Kidney (tissue), 14 donors: ENCODE measurements around the gene AIMP1. TPM values are rescaled to one million over a fixed set of nuclear protein-coding genes. Genes with fewer than 3 reads are reported as not detected.
"Not testable (repeated sequence)": the region's sequence is repeated elsewhere in the genome, so short reads cannot be mapped to it uniquely, and the experiment has no call there.

Experiments
- DNase-seq, 5 donors: peaks; one replicate each; pipeline ENCODE4 v3.0.0-alpha.2; 2013 to 2020
- FAIRE-seq: peaks from 2 replicates; lab custom pipeline; 2012; peaks lifted over from hg19 to GRCh38; lab: Jason Lieb, UNC
- H3K27ac ChIP-seq, 2 donors: one replicate each; pipeline ENCODE4 v1.7.0; 2013; ENCODE audit warnings: low read depth in 2 of 2, low read length in 2 of 2, inconsistent platforms in 1 of 2
- H3K27me3 ChIP-seq: one replicate; pipeline ENCODE4 v1.7.1; 2013; ENCODE audit warnings: low read length, inconsistent platforms; ENCODE audit not compliant: control insufficient read depth, insufficient read depth
- H3K36me3 ChIP-seq, 3 donors: one replicate each; pipeline versions ENCODE4 v1.7.0 to v1.7.1; 2013; ENCODE audit warnings: low read length in 3 of 3, control low read depth in 1 of 3, inconsistent platforms in 1 of 3; ENCODE audit not compliant: insufficient read depth in 3 of 3, control insufficient read depth in 2 of 3
- H3K4me1 ChIP-seq, 3 donors: one replicate each; pipeline versions ENCODE4 v1.7.0 to v1.7.1; 2013; ENCODE audit warnings: low read length in 3 of 3, inconsistent platforms in 1 of 3, low read depth in 1 of 3; ENCODE audit not compliant: control insufficient read depth in 2 of 3, insufficient read depth in 2 of 3
- H3K4me3 ChIP-seq, 3 donors: one replicate each; pipeline versions ENCODE4 v1.7.0 to v1.8.1; 2013; ENCODE audit warnings: low read length in 3 of 3, control low read depth in 1 of 3, inconsistent platforms in 1 of 3
- H3K9ac ChIP-seq, 3 donors: one replicate each; pipeline versions ENCODE4 v1.7.0 to v1.7.1; 2013; ENCODE audit warnings: low read length in 3 of 3, control low read depth in 1 of 3, inconsistent platforms in 1 of 3
- H3K9me3 ChIP-seq, 3 donors: one replicate each; pipeline versions ENCODE4 v1.7.0 to v1.7.1; 2013; ENCODE audit warnings: low read length in 3 of 3, control low read depth in 1 of 3, inconsistent platforms in 1 of 3; ENCODE audit not compliant: control insufficient read depth in 2 of 3, insufficient read depth in 1 of 3
- CTCF ChIP-seq: IDR thresholded peaks from 3 replicates; pipeline ENCODE4 v1.5.1; 2012; ENCODE audit warnings: mild to moderate bottlenecking, moderate library complexity, borderline replicate concordance; ENCODE audit not compliant: insufficient read depth; ENCODE audit errors: extremely low read depth
- intact Hi-C: fragments of 100-400 bp; cut with DNase I; formaldehyde crosslinking; loops from one replicate; pipeline ENCODE4 v1.11.1; 2022
- polyA plus RNA-seq: library from polyadenylated mRNA; stranded (reverse); fragments of 350-450 nt; fragmentation: Illumina TruSeq; extraction: RNeasy Lipid Tissue Mini Kit (QIAGEN cat#74804); gene quantifications from one replicate; pipeline ENCODE4 v1.2.3, GENCODE V29; 2014; ENCODE audit warnings: low read depth, low replicate concordance; ENCODE audit not compliant: insufficient read depth
- total RNA-seq: library from RNA; stranded (reverse); fragmentation: NEBNext Ultra II Directional; extraction: Animal tissue kit (Norgen Biotek cat#: 25700); gene quantifications from one replicate; pipeline ENCODE4 v1.2.1, GENCODE V29; 2021
- donor health status: control.
- donor health status: control.
- donor health status: control.
- donor health status: control.
- donor health status: control.
- donor health status: DM: yes; HTN: yes; CAD: no.
- donor health status: Normal renal cell carcinoma (clear cell type).

AIMP1 gene
- total and polyA plus RNA-seq, 2 donors from 2014 or later = 43.3 to 47.1 TPM

GRCh38 chr4:106318511-106318910 lies 2.2 kb downstream of the AIMP1 start:
- TF ChIP-seq CTCF = no peak
- H3K27ac ChIP-seq = no peak overlapping the region

GRCh38 chr4:106320235-106320634 lies 3.9 kb downstream of the AIMP1 start:
- intact Hi-C loops = no loop called here
- DNase-seq = no peak
- H3K4me1 ChIP-seq = peaks cover 0 to 13% (median 11%) of the 10 kb centered on the region in 3 donors
- H3K9me3 ChIP-seq = no peaks in the 10 kb centered on the region
- FAIRE-seq = no peak
- H3K9ac ChIP-seq = no peak overlapping the region
- no peaks in the 10 kb centered on the region for H3K36me3 ChIP-seq
- TF ChIP-seq CTCF = no peak
- no peak overlapping the region for H3K27ac ChIP-seq
- no peaks in the 10 kb centered on the region for H3K27me3 ChIP-seq
- no peak overlapping the region for H3K4me3 ChIP-seq

More at GRCh38 chr4:106318511-106318910, 2.2 kb downstream of the AIMP1 start:
- H3K27me3 ChIP-seq = no peaks in the 10 kb centered on the region
- H3K4me1 ChIP-seq = peaks cover 0 to 14% (median 14%) of the 10 kb centered on the region in 3 donors
- no peaks in the 10 kb centered on the region for H3K36me3 ChIP-seq
- peak overlapping the region in 1 of 3 donors; percentile 31 for H3K9ac ChIP-seq
- no peaks in the 10 kb centered on the region for H3K9me3 ChIP-seq
- FAIRE-seq (no peak), DNase-seq (no peak)
- intact Hi-C loops = no loop called here
- H3K4me3 ChIP-seq = no peak overlapping the region

- H3K36me3 ChIP-seq, H3K27me3 ChIP-seq, H3K9me3 ChIP-seq, H3K4me3 ChIP-seq, FAIRE-seq, H3K9ac ChIP-seq, intact Hi-C loops, H3K27ac ChIP-seq: not testable (repeated sequence)
- peak in 1 of 5 donors; percentile 39 for DNase-seq
- peaks cover 0 to 13% (median 11%) of the 10 kb centered on the region in 3 donors for H3K4me1 ChIP-seq
Measured at GRCh38 chr4:106321168-106321567, 4.8 kb downstream of the AIMP1 start.

GRCh38 chr4:106321814-106322213 lies 5.5 kb downstream of the AIMP1 start:
- intact Hi-C loops = not testable (repeated sequence)

More at GRCh38 chr4:106321814-106322213, 5.5 kb downstream of the AIMP1 start:
- FAIRE-seq, H3K9ac ChIP-seq, H3K27me3 ChIP-seq, H3K4me3 ChIP-seq, DNase-seq, H3K36me3 ChIP-seq, H3K27ac ChIP-seq, H3K9me3 ChIP-seq: not testable (repeated sequence)
- H3K4me1 ChIP-seq = peaks cover 0 to 12% (median 11%) of the 10 kb centered on the region in 3 donors
